ENCODE measurements around the gene GDPGP1. TPM values are rescaled to one million over a fixed set of nuclear protein-coding genes. Genes with fewer than 3 reads are reported as not detected.
A peak's percentile ranks its signal among the peaks of the same experiment; 100 is the strongest.

The GDPGP1 gene
- total RNA-seq, 2 donors from 2014 or later, result 19.6 to 22.3 TPM

DNA sequence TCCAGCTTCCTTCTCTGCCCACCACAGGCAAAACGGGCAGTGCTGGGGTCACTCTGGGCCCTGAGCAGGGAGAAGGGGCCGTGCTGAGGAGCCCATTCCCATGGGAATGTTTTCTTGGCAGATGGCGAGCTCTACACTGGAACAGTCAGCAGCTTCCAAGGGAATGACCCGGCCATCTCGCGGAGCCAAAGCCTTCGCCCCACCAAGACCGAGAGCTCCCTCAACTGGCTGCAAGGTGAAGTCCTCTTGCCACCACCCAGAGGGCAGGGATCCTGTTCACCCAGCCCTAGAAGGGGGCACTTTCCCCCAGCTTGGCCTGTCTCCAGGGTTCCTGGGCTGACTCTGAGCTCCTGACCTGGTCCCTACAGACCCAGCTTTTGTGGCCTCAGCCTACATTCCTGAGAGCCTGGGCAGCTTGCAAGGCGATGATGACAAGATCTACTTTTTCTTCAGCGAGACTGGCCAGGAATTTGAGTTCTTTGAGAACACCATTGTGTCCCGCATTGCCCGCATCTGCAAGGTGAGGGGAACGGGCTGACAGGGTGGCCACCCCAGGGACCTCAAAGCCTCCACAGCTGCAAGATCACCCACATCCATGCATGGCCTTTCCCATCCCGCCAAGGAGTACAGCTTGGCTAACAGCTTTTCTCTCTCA is 12.6 kb upstream of the GDPGP1 start:
- DNase-seq (peak; percentile 80 to 81), ATAC-seq (peak; percentile 86)
- intact Hi-C loops (cut with DNase I, micrococcal nuclease), result no loop called here

DNA sequence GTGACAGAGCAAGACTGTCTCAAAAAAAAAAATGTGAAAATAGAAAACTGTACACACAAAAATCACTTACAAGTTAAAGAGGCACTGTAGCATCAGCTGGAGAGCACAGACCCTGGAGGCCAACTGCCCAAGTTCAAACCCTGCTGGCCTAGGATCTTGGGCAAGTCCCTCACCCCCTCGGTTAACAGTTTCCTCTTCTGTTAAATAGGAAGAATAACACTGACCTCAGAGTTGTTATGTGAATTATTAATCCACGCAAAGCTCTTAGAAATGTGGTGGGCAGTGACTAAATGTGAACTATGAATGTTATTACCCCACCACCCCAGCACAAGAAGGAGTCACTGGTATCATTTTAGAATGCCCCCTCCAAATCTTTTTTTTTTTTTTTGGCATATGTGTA is 11.5 kb upstream of the GDPGP1 start:
- DNase-seq (no peak), ATAC-seq (no peak)
- intact Hi-C loops (cut with DNase I, micrococcal nuclease), result no loop called here

DNA sequence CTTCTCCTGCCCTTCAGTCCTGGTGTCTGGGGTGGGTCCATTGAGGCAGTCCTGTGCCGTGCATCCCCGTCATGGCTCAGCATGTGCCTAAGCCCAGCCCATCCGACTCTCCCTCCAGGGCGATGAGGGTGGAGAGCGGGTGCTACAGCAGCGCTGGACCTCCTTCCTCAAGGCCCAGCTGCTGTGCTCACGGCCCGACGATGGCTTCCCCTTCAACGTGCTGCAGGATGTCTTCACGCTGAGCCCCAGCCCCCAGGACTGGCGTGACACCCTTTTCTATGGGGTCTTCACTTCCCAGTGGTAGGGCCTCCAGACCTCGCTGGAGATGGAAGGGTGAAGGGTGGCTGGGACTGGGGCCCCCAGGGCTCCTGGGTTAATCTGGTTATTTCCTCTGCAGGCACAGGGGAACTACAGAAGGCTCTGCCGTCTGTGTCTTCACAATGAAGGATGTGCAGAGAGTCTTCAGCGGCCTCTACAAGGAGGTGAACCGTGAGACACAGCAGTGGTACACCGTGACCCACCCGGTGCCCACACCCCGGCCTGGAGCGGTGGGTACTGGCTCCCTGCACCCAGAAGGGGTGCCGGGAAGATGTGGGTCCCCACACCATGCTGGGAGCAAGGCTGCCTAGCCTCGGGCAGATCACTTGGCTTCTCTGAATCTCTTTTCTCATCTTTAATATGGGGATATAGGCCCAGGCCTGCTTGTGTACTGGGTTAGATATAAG is 10.4 kb upstream of the GDPGP1 start:
- DNase-seq (no peak), ATAC-seq (no peak)
- intact Hi-C loops (cut with DNase I, micrococcal nuclease), result no loop called here

DNA sequence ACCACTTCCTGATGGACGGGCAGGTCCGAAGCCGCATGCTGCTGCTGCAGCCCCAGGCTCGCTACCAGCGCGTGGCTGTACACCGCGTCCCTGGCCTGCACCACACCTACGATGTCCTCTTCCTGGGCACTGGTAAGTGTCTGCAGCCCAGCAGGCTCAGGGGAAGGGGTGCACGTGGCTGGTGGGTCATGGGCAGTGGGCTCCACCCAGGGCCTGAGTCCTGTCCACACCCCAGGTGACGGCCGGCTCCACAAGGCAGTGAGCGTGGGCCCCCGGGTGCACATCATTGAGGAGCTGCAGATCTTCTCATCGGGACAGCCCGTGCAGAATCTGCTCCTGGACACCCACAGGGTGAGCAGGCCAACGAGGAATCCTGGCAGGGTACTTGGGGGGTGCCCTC is 9.0 kb upstream of the GDPGP1 start:
- ATAC-seq, result no peak
- intact Hi-C loops (cut with DNase I, micrococcal nuclease), result no loop called here
- DNase-seq, result no peak

DNA sequence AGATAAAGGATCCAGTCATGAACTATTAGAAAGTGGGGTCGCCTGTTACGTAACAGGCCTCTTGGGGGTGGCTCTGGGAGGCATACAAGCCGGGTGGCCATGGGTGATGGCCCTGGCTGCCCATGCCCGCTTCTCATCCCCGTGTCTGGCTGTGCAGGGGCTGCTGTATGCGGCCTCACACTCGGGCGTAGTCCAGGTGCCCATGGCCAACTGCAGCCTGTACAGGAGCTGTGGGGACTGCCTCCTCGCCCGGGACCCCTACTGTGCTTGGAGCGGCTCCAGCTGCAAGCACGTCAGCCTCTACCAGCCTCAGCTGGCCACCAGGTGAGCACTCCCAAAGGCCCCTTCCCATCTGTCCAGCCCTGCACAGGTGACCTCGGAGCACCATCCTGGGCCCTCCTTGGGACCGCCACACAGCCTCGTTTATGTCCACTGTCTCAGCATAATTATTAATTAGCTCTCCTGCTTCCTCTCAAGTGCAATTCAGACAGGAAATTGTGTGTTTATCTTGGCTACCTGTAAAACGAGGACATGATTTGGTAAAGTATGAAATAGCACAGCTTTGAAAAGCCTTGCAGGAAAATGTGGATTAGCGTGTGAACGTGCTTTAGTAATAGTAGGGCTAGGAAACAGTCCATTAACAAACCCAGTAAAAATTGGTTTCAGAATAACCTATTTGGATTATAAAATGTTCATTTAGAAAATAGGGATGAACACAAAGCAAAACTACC is 8.3 kb upstream of the GDPGP1 start:
- ATAC-seq (no peak), DNase-seq (no peak)
- intact Hi-C loops (cut with DNase I, micrococcal nuclease), result no loop called here

DNA sequence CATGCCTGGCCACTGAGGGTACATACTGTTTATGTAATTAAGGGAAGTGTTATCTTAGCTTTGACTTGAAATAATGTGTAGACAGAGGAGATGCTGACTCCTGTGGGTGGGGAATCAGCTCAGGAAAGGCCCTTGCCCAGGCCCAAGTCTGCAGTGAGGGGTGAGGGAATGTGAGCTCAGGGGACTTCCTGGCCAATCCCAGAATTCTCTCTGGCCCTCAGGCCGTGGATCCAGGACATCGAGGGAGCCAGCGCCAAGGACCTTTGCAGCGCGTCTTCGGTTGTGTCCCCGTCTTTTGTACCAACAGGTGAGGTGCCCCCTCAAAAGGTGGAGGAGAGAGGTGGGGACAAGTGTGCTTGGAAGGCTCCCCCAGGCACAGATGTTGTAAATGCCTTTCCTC is 6.7 kb upstream of the GDPGP1 start:
- DNase-seq, result no peak
- intact Hi-C loops (cut with DNase I, micrococcal nuclease), result no loop called here
- no peak for ATAC-seq

DNA sequence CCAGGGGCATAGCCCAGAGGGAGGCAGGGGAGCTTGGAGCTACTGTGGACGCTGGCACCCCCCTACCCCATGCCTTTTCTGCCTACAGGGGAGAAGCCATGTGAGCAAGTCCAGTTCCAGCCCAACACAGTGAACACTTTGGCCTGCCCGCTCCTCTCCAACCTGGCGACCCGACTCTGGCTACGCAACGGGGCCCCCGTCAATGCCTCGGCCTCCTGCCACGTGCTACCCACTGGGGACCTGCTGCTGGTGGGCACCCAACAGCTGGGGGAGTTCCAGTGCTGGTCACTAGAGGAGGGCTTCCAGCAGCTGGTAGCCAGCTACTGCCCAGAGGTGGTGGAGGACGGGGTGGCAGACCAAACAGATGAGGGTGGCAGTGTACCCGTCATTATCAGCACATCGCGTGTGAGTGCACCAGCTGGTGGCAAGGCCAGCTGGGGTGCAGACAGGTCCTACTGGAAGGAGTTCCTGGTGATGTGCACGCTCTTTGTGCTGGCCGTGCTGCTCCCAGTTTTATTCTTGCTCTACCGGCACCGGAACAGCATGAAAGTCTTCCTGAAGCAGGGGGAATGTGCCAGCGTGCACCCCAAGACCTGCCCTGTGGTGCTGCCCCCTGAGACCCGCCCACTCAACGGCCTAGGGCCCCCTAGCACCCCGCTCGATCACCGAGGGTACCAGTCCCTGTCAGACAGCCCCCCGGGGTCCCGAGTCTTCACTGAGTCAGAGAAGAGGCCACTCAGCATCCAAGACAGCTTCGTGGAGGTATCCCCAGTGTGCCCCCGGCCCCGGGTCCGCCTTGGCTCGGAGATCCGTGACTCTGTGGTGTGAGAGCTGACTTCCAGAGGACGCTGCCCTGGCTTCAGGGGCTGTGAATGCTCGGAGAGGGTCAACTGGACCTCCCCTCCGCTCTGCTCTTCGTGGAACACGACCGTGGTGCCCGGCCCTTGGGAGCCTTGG is 5.9 kb upstream of the GDPGP1 start:
- intact Hi-C loops (cut with DNase I, micrococcal nuclease), result no loop called here
- ATAC-seq (no peak), DNase-seq (no peak)

DNA sequence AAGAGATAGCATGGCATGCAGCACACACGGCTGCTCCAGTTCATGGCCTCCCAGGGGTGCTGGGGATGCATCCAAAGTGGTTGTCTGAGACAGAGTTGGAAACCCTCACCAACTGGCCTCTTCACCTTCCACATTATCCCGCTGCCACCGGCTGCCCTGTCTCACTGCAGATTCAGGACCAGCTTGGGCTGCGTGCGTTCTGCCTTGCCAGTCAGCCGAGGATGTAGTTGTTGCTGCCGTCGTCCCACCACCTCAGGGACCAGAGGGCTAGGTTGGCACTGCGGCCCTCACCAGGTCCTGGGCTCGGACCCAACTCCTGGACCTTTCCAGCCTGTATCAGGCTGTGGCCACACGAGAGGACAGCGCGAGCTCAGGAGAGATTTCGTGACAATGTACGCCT is 5.0 kb upstream of the GDPGP1 start:
- intact Hi-C loops (cut with DNase I, micrococcal nuclease), result no loop called here
- ATAC-seq, result no peak
- DNase-seq, result no peak

DNA sequence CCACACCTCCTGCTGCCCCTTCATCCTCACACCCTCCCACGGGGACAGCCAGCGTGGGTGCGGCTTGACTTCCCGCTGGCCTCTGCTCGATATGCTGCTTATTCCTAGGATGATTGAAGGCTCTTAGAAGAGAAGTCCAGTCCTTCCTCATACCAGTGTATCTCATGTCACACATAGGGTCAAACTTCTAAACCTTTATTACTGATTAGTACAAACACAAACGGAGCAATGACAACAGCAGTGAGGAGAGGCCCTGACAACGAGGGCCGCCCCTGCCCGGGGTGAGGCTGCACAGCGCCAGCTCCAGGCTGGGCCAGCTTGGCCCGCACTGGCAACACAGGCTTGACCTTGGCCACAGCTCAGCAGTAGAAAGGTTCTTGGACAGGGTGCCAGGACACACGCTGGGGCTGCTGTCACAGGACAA is 3.9 kb upstream of the GDPGP1 start:
- DNase-seq (peak; percentile 62 to 73), ATAC-seq (peak; percentile 36)
- intact Hi-C loops (cut with DNase I, micrococcal nuclease), result no loop called here

DNA sequence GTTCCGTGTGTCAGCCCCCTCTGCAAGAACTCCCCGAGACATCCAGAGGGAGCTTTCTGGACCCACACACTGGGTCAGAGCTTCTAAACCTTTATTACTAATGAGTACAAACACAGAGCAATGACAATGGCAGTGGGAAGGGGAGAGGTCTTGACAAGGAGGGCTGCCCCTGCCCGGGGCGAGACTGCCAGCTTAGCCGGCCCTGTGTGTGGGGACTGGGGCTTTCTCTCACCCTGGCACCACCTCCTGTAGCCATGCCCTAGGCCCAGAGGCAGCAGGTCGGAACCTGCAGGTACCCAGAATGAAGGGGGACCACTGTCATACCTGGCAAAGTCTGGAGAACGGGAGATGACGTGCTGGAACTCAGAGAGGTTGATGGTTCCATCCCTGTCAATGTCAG is 3.4 kb upstream of the GDPGP1 start:
- DNase-seq, result no peak
- ATAC-seq, result no peak
- intact Hi-C loops (cut with DNase I, micrococcal nuclease), result no loop called here

DNA sequence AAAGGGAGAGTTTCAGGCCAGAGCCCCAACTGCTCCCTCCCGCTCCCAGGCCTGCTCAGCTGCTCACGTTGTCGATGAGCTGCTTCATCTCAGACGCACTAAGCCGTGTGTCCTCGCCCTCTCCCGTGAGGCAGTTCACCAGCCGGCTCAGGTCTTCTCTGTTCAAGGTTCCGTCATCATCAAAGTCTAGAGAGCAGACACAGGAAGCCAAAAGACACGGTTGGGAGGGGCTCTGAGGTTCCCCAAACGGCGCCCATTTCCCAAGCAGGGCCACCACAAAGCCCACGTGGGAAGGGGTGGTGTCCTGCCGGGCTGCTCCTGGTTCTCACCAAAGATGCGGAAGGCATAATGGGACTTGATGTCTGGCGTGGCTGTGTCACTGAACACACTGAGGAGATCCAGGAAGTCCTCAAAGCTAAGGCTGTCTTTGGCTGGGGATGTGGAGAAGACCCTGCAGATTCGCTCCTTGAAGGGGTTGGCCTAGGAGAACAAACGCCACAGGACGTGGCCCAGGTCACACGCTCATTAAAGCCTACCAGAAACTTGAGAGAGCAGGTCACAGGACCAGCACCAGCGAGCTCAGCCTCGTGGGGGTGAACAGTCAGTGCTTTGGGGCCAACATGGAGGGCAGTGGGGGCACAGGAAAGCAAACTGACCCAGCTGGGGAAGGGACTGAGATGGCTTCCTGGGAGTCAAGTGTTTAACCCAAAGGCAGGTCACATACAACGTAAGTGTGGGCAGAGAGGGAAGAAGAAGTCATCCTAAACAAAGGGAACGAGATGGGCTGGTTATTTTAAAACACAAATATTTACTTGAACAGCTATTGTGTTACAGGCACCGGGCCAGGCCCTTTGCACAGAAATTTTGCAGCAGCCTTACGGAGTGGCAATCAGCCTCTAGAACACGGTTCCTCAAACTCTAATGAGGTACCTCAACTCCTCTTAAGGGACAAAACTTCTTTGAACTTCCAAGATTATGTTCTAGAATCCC is 2.7 kb upstream of the GDPGP1 start:
- intact Hi-C loops (cut with DNase I, micrococcal nuclease), result no loop called here
- no peak for ATAC-seq
- peak; percentile 50 to 62 for DNase-seq

DNA sequence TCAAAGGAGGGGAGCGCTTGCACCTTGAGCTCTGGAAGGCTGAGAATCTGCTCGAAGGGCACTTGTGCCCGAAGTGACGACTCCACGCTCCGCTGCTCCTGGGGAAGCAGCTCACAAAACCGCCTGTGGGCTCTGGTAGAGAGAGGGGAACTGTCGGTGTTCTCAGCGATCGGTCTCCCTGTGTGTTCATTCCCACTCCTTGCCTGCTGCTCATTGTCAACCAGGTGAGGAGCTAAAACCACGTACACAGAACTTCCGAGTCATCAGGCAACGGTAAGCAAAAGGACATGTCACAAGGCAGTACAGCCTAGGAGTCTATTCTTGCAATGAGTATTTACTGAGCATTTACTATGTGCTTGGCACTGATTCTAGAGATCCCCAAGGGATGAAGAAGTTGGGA is 1.8 kb upstream of the GDPGP1 start:
- DNase-seq (no peak), ATAC-seq (no peak)
- intact Hi-C loops (cut with DNase I, micrococcal nuclease), result no loop called here

DNA sequence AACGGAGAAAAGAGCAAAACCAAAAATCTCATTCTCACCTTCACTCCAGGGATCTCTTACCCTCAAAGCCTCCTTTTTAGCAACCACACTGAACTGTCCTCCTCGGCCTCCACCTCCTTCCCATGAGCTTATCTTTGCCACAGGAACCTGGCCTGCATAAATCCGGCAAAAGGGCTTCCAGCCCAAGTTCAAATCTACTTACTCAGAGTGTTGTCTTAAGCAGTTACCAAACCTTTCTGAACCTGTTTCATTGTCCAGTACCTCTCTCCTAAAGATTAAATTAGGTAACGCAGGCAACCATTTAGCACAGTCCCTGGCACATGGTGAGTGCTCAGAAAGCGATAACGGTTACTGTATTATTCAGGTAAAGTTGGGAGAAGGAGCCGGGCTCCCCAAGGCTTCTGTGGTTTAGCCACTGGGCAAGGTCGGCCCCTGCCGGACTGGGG is 1.0 kb upstream of the GDPGP1 start:
- DNase-seq, result no peak
- intact Hi-C loops (cut with DNase I, micrococcal nuclease), result no loop called here
- ATAC-seq, result no peak

DNA sequence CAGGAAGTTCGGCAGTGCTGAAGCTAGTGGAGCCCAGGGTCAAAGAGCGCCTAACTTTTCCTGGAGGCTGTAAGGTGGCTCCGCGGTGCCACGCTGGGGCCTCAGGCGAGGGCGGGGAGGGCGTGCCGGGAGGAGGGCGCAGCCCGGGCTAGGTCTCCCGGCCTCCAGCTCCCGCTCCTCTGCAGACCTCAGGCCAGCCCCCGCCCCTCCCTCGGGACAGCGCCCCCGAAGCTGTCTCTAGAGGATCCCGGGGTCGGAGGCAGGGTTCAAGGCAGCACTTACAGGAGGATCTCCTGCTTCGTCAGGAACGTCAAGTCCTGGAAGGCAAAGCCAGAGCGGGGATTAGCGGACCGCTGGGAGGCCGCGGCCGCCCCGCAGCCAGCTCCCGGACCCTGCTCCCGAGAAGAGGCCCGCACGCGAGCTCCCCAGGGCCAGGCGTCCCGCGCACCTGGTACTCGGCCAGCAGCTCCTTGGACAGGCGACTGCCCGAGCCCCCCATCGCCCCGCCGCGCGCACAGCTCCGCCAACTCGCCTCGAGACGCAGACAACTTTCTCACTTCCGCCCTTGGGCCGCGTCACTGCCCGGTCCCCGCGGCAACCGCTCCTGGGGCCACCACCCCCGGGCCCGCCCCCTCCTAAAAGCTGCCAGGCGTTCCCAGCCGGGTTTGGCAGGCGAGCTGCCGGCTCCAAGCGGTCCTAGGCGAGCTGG is 468 bp upstream of the GDPGP1 start, which contains the start of gene CIB1:
Gene CIB1 (minus strand): TSS at position 555 of the 709 bp plus-strand sequence. CDS start 56 bp downstream, at position 499.
- peak; percentile 79 for ATAC-seq
- intact Hi-C loops (cut with DNase I, micrococcal nuclease), result no loop called here
- DNase-seq, result peak; percentile 98

DNA sequence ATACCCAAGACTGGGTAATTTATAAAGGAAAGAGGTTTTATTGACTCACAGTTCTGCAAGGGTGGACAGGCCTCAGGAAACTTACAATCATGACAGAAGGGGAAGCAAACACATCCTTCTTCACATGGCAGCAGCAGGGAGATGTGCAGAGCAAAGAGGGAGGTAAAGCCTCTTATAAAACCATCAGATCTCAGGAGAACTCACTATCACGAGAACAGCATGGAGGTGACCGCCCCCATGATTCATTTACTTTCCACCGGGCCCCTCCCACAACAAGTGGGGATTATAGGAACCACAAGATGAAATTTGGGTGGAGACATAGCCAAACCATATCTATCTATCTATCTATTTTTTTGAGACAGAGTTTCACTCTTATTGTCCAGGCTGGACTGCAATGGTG is 5.4 kb downstream of the GDPGP1 start:
- intact Hi-C loops (cut with DNase I, micrococcal nuclease), result no loop called here
- DNase-seq (no peak), ATAC-seq (no peak)

DNA sequence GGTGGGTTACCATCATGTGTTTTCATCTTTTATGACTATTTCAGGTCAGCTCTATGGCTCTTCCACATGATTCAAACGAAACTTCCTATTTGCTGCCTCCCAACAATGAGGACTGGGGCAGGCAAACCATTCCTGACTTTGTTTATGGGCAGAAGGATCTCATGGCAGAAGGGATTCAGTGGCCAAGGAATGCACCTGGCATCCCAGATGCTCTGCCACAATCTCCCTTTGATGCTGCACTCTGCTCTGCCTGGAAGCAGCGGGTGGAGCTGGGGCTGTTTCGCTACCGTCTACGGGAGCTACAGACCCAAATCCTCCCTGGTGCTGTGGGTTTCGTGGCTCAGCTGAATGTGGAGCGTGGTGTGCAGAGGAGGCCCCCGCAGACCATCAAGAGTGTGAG is 6.8 kb downstream of the GDPGP1 start:
- intact Hi-C loops (cut with DNase I, micrococcal nuclease), result no loop called here
- no peak for ATAC-seq
- DNase-seq, result no peak
